Astrocyte (in vitro differentiated cells and primary cell): Measurements from ENCODE around the gene PKP4.

Experiments used
- EZH2 ChIP-seq: IDR thresholded peaks from 2 replicates; pipeline ENCODE4 v1.6.1; 2012; ENCODE audit warnings: mild to moderate bottlenecking, low read length, inconsistent platforms; ENCODE audit not compliant: insufficient read depth
- TF ChIP-seq, protein P1 (sequence below): IDR thresholded peaks from 2 replicates; pipeline ENCODE4 v1.5.1; 2011; ENCODE audit warnings: low read depth, mild to moderate bottlenecking, inconsistent platforms, low read length, moderate library complexity; ENCODE audit not compliant: insufficient read depth

DNA sequence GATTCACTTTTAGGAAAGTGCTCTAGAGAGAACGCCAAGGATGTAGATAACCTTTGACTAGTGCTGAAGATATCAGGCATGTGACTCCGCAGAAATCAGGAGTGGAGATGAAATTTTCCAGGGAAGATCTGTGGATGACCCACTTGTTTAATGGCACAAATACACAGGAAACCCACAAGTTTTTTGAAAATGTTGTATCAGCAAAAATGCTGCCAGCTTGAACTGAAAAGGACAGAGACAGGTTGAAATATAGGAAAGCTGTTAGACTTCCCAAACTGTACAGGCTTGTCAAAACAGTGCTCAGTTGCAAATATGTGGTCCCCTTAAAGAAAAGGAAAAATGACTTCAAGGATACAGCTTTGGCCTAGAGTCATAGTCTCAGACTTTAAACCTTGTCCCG is 96.5 kb downstream of the PKP4 start:
- TF ChIP-seq, protein P1, sequence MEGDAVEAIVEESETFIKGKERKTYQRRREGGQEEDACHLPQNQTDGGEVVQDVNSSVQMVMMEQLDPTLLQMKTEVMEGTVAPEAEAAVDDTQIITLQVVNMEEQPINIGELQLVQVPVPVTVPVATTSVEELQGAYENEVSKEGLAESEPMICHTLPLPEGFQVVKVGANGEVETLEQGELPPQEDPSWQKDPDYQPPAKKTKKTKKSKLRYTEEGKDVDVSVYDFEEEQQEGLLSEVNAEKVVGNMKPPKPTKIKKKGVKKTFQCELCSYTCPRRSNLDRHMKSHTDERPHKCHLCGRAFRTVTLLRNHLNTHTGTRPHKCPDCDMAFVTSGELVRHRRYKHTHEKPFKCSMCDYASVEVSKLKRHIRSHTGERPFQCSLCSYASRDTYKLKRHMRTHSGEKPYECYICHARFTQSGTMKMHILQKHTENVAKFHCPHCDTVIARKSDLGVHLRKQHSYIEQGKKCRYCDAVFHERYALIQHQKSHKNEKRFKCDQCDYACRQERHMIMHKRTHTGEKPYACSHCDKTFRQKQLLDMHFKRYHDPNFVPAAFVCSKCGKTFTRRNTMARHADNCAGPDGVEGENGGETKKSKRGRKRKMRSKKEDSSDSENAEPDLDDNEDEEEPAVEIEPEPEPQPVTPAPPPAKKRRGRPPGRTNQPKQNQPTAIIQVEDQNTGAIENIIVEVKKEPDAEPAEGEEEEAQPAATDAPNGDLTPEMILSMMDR, result no peak
- no peak for TF ChIP-seq EZH2
